OCI-LY7 (cell line): Measurements from ENCODE around the gene FBN2. TPM values are rescaled to one million over a fixed set of nuclear protein-coding genes. Genes with fewer than 3 reads are reported as not detected.

Experiments used
- BruUV-seq: library from RNA; stranded (reverse); fragments of 400-500 nt; replicated peaks from 2 replicates; lab custom pipeline; 2021; lab: Mats Ljungman, UMichigan
- CTCF ChIA-PET: fragments of 300-600 bp; sonication (Branson Sonifier 250); formaldehyde crosslinking; loops from one replicate; lab custom pipeline; 2022; ENCODE audit warnings: antibody characterized with exemption; ENCODE audit not compliant: unreplicated experiment; lab: Charles Lee
- POLR2A ChIA-PET: fragments of 300-600 bp; sonication (Branson Sonifier 250); formaldehyde crosslinking; loops from one replicate; lab custom pipeline; 2022; ENCODE audit warnings: antibody characterized with exemption; lab: Charles Lee
- DNase-seq: peaks from one replicate; pipeline ENCODE4 v3.0.0-alpha.2; 2015; ENCODE audit warnings: low spot score
- H2AFZ ChIP-seq: fragments of 200-600 bp; sonication (generic), shearing (Covaris generic); 2 replicates; pipeline ENCODE4 v1.6.1; 2014; ENCODE audit warnings: mild to moderate bottlenecking, antibody characterized with exemption, low read length, moderate library complexity
- H3K27ac ChIP-seq: fragments of 200-600 bp; sonication (generic); 2 replicates; pipeline ENCODE4 v1.5.1; 2014; ENCODE audit warnings: mixed run types, low read depth, mild to moderate bottlenecking, moderate library complexity, low read length, inconsistent platforms; ENCODE audit not compliant: poor library complexity, severe bottlenecking
- H3K36me3 ChIP-seq: fragments of 200-600 bp; sonication (generic); 2 replicates; pipeline ENCODE4 v1.6.1; 2014; ENCODE audit warnings: mild to moderate bottlenecking, antibody characterized with exemption, low read length, moderate library complexity, mixed read lengths; ENCODE audit not compliant: insufficient read depth
- H3K4me1 ChIP-seq: fragments of 200-600 bp; sonication (generic); 2 replicates; pipeline ENCODE4 v1.5.1; 2014; ENCODE audit warnings: mild to moderate bottlenecking, low read length; ENCODE audit not compliant: insufficient read depth, poor library complexity, severe bottlenecking
- H3K4me2 ChIP-seq: fragments of 200-600 bp; sonication (generic); 2 replicates; pipeline ENCODE4 v1.6.1; 2014; ENCODE audit warnings: mild to moderate bottlenecking, low read length
- H3K4me3 ChIP-seq: fragments of 200-600 bp; sonication (generic); 2 replicates; pipeline ENCODE4 v1.5.1; 2014; ENCODE audit warnings: mild to moderate bottlenecking, low read depth, low read length; ENCODE audit not compliant: poor library complexity, severe bottlenecking
- H3K79me2 ChIP-seq: fragments of 200-600 bp; sonication (generic); 2 replicates; pipeline ENCODE4 v1.6.1; 2016; ENCODE audit warnings: low read depth, mild to moderate bottlenecking, low read length, moderate library complexity, mixed read lengths; ENCODE audit not compliant: insufficient read depth
- H3K9me2 ChIP-seq: fragments of 200-600 bp; sonication (generic); 2 replicates; pipeline ENCODE4 v1.6.1; 2016; ENCODE audit warnings: mild to moderate bottlenecking, low read length, mixed read lengths; ENCODE audit not compliant: insufficient read depth
- H3K9me3 ChIP-seq: fragments of 200-600 bp; sonication (generic); 2 replicates; pipeline ENCODE4 v1.6.1; 2014; ENCODE audit warnings: mild to moderate bottlenecking, mixed run types, low read length, mixed read lengths
- H4K20me1 ChIP-seq: fragments of 200-600 bp; sonication (generic); 2 replicates; pipeline ENCODE4 v1.6.1; 2014; ENCODE audit warnings: mild to moderate bottlenecking, antibody characterized with exemption, low read length, moderate library complexity, mixed read lengths; ENCODE audit not compliant: insufficient read depth
- EZH2phosphoT487 ChIP-seq: fragments of 200-600 bp; sonication (generic); IDR thresholded peaks from 2 replicates; pipeline ENCODE4 v1.6.1; 2018; ENCODE audit warnings: low read depth, borderline replicate concordance, mild to moderate bottlenecking, mixed run types, antibody characterized with exemption, low read length, moderate library complexity, mixed read lengths
- intact Hi-C: fragments of 100-400 bp; cut with micrococcal nuclease; formaldehyde crosslinking; loops from one replicate; pipeline ENCODE4 v1.10.0; 2022; ENCODE audit not compliant: unreplicated experiment
- total RNA-seq, 2 experiments: library from RNA; depleted of rRNA in 1 of 2; stranded (reverse); fragments of >200 nt in 1 of 2; shearing (Covaris generic) in 1 of 2; gene quantifications; 2 replicates each; pipeline ENCODE4 v1.2.3, GENCODE V29; 2014 to 2022
- TF ChIP-seq, protein P1 (sequence below): fragments of 200-600 bp; sonication (generic); conservative IDR thresholded peaks from 2 replicates; pipeline ENCODE4 v1.5.1; 2014; ENCODE audit warnings: mild to moderate bottlenecking, antibody characterized with exemption, low read length, moderate library complexity, mixed read lengths

The FBN2 gene
- total RNA-seq, 2 experiments from 2014 or later, result not detected

- intact Hi-C loops, result no loop called here
- Histone ChIP-seq H3K4me2 (no peak overlapping the region), H3K9me2 (no peaks in the 10 kb centered on the region), H3K9me3 (no peaks in the 10 kb centered on the region), H3K4me3 (no peak overlapping the region), H3K27ac (no peak overlapping the region), H2AFZ (no peak overlapping the region), H3K36me3 (no peaks in the 10 kb centered on the region), H3K4me1 (no peaks in the 10 kb centered on the region), H4K20me1 (no peaks in the 10 kb centered on the region), H3K79me2 (no peaks in the 10 kb centered on the region)
- no TSS peak for BruUV-seq
- TF ChIP-seq, protein P1, sequence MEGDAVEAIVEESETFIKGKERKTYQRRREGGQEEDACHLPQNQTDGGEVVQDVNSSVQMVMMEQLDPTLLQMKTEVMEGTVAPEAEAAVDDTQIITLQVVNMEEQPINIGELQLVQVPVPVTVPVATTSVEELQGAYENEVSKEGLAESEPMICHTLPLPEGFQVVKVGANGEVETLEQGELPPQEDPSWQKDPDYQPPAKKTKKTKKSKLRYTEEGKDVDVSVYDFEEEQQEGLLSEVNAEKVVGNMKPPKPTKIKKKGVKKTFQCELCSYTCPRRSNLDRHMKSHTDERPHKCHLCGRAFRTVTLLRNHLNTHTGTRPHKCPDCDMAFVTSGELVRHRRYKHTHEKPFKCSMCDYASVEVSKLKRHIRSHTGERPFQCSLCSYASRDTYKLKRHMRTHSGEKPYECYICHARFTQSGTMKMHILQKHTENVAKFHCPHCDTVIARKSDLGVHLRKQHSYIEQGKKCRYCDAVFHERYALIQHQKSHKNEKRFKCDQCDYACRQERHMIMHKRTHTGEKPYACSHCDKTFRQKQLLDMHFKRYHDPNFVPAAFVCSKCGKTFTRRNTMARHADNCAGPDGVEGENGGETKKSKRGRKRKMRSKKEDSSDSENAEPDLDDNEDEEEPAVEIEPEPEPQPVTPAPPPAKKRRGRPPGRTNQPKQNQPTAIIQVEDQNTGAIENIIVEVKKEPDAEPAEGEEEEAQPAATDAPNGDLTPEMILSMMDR, result no peak
- no peak for TF ChIP-seq EZH2phosphoT487
- ChIA-PET POLR2A (interaction anchor here (0.7 kb wide), 1 partner anchor 86 kb away, joined by 3 read pairs; no protein-coding TSS in a partner anchor), CTCF (no interaction called here)
- no peak for DNase-seq
Measured at GRCh38 chr5:128441941-128442350, 96.1 kb downstream of the FBN2 start.

- Histone ChIP-seq H3K27ac (no peak overlapping the region), H3K36me3 (no peaks in the 10 kb centered on the region), H3K79me2 (no peaks in the 10 kb centered on the region), H3K9me2 (no peaks in the 10 kb centered on the region), H3K4me1 (no peaks in the 10 kb centered on the region), H4K20me1 (no peaks in the 10 kb centered on the region), H3K9me3 (no peaks in the 10 kb centered on the region), H3K4me2 (no peak overlapping the region), H2AFZ (no peak overlapping the region), H3K4me3 (no peak overlapping the region)
- no TSS peak for BruUV-seq
- intact Hi-C loops, result no loop called here
- DNase-seq, result no peak
- CTCF ChIA-PET, result no interaction called here
- TF ChIP-seq, protein P1, result no peak
- TF ChIP-seq EZH2phosphoT487, result no peak
- POLR2A ChIA-PET, result interaction anchor here (0.7 kb wide), 1 partner anchor 85 kb away, joined by 3 read pairs; no protein-coding TSS in a partner anchor
Measured at GRCh38 chr5:128441165-128441564, 96.9 kb downstream of the FBN2 start.

DNA sequence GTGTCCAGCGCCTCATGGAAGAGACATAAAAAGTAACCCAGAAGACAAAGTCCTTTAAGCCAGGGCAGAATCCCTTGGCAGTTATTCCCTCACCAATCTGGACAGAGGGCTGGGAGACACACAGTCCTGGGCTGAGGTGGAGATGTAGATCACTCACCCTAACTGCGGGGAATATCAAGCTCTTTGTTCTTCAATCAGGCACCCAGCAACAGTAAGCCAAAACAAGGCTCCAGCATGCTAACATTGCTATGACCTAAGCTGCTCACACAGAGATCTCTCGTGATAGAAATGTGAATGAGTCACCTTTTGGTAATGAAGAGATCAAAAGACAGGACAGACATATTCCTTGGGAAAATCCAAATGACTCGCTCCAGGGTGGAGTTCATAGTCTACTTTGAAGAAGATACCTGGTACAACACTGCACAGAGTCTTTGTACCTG is 101.3 kb downstream of the FBN2 start:
- no peak overlapping the region for H3K27ac ChIP-seq
- no peak for DNase-seq
- CTCF ChIA-PET, result no interaction called here
- BruUV-seq, result no TSS peak
- H3K4me2 ChIP-seq, result no peak overlapping the region
- H3K9me3 ChIP-seq, result no peaks in the 10 kb centered on the region
- intact Hi-C loops, result no loop called here
- H4K20me1 ChIP-seq, result no peaks in the 10 kb centered on the region
- no peaks in the 10 kb centered on the region for H3K4me1 ChIP-seq
- H3K79me2 ChIP-seq, result no peaks in the 10 kb centered on the region
- H3K4me3 ChIP-seq, result no peak overlapping the region
- TF ChIP-seq, protein P1, result no peak
- TF ChIP-seq EZH2phosphoT487, result no peak
- no peaks in the 10 kb centered on the region for H3K9me2 ChIP-seq
- POLR2A ChIA-PET, result no interaction called here
- no peak overlapping the region for H2AFZ ChIP-seq
- no peaks in the 10 kb centered on the region for H3K36me3 ChIP-seq
